HG03280 (cell line): ENCODE data around the gene ALDH1L1.
"Not testable (repeated sequence)": the region's sequence is repeated elsewhere in the genome, so short reads cannot be mapped to it uniquely, and the experiment has no call there.

Source experiments
- ATAC-seq: cut with Tn5 transposase; IDR thresholded peaks from one replicate; pipeline ENCODE4 v1.9.1; 2021; ENCODE audit warnings: mild to moderate bottlenecking, moderate library complexity; ENCODE audit not compliant: unreplicated experiment

ALDH1L1 gene

DNA sequence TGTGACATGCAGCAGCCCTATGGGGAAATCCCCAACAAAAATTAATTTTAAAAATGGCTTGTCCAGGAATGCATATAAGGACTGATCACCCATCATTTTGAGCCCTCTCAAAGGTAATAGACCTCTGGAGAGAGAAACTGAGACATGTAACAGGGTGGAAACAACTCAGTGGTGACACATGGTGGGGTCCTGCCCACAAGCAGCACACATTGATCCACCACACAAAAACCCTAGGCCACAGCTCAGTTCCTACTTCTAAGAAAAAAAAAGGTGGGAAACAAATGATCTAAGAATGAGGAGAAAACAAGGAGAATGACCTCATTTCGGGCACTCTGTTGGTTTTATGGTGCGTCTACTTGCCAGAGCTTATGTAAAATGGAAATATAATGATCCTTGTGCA lies 94.5 kb downstream of the ALDH1L1 start:
- no peak for ATAC-seq

DNA sequence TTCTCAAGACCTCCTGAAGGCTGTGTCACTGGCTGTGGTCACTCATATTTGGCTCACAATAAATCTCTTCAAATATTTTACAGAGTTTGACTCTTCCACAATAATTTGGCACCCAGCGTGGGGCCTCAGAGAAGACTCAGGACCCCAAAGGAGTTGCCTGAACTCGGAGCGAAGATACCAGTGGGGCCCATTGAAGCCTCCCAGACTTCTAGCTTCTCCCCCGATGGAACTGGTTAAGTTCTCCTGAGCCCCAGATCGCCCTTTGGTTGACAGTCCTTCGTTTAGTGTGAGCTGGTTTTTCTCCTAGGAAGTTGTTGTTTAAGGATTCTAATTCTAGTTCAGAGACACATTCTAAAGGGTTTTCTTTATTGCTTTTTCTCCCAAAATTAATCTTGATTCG lies 95.1 kb downstream of the ALDH1L1 start:
- ATAC-seq: no peak

DNA sequence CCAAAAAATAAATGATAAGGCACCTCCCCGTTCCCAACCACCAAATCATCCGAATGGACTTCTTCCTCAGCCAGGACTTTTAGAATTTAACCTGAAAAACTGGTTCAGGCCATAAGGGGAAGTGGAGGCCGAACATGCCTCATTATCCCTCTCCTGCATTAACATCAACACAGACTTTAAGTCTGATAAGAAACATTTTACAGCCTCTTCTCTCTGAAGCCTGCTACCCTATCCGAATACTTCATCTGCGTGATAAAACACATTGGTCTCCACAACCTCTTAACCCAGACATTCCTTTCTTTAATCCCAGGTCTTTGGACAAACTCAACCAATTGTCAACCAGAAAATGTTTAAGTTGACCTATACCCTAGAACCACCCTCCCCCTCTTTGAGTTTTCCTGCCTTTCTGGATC lies 95.6 kb downstream of the ALDH1L1 start:
- ATAC-seq: no peak

DNA sequence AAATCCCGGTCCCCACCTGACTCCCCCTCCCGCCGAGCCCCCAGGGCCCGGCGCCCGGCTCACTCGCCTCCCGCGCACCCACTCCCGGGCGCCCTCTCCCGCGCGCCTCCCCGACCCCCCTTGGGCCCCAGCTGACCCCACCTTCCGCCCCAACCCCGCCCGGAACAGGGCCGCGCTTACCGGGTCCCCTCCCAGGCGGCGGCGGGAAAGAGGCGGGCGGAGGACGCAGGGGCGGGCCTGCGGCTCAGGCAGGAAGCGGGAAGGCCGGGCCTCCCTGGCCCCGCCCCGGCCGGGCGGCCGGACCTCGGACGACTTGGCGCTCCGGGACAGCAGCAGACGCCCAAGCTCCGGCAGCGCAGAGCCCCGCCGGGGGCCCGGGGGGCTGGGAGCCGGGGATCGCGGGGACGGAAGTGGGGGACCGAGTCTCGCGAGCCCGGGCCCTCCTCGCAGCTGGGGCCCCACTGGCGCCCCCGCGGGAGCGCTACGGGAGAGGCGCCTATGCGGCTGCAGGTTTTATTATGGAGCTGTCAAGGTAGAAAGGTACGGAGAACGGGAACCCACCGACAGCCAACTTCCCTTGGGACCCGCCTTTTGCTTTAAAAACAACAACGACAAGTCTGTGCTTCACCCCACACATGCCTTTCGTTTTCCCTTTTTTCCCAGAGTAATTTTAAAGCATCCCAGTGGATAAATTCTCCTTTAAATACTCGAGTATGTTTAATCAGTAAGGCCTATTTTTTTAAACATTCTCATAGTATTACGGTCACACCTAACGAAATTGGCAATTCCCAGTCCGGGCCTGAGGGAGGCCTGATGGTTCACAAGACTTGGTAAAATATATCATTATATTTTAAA lies 96.2 kb downstream of the ALDH1L1 start, which contains the start of gene SLC41A3:
Gene SLC41A3, minus strand, starts transcription at position 212 of the 855 bp plus-strand sequence. CDS start 15,905 bp downstream, outside the sequence.
- peak; percentile 95 for ATAC-seq

DNA sequence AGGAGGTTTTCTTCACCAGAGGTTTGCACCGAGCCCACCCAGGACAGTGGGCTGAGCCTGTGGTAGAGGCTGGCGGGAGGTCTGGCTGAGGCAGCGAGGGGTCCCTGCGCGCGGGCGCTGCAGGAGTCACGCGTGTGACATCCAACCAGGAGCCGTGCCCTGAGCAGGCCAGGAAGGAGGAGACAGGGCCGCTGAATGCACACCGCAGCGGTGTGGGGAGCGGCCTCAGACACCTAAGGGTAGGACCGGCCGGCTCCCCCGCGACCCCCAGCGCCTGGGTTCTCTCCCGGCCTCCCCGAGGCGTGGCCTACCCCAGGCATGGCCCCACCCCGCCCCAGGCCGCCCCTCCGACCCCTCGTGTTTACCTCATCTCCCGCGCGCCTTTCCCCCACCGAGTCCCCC lies 96.9 kb downstream of the ALDH1L1 start:
- peak; percentile 37 for ATAC-seq

DNA sequence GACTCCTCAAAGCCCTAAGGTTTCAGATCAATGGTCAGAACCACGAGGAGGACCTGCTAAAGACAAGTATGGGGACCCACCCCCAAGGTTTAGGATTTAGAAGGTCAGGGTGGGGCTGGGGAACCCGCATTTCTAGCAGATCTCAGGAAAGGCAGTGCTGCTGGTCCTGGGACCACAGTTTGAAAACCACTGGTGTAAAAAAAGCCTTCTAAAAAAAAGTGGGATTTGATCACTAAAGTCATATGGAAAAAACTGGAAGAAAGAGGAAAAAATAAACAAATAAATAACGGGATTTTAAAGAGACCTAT lies 97.3 kb downstream of the ALDH1L1 start:
- ATAC-seq: no peak

DNA sequence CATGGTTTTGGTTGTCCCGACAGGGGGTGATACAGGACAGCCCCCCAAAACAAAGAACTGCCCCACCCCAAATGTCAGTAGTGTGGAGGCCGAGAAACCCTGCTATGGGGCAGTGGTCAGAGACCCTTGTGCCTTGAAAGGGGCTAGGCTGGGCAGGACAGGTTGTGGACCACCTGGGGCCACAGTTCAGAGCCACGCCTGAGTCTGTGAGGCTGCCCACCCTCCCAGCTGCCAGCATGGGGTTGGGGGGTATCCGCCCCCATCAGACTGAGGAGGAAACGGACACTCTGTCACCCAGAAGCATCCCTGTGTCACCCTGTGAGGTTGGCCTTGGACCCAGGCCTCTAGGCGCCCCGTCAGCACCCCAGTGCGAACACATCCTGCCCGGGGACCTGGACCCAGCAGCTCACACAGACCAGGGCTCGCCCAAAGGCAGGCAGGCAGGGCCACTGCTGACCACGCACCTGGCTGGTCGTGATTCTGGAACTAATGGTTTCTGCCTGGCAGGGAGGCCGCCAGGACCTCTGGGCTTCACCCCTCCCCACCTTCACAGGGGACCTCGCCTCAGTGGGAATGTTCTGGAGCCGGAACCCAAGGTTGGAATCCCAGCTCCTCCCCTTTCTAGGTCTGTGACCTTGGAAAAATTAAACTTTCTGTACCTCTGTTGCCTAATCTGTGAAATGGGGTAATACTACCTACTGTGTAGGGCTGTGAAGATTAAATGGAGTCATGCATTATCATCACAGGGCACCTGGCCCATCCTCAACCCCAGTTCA lies 97.8 kb downstream of the ALDH1L1 start:
- no peak for ATAC-seq

DNA sequence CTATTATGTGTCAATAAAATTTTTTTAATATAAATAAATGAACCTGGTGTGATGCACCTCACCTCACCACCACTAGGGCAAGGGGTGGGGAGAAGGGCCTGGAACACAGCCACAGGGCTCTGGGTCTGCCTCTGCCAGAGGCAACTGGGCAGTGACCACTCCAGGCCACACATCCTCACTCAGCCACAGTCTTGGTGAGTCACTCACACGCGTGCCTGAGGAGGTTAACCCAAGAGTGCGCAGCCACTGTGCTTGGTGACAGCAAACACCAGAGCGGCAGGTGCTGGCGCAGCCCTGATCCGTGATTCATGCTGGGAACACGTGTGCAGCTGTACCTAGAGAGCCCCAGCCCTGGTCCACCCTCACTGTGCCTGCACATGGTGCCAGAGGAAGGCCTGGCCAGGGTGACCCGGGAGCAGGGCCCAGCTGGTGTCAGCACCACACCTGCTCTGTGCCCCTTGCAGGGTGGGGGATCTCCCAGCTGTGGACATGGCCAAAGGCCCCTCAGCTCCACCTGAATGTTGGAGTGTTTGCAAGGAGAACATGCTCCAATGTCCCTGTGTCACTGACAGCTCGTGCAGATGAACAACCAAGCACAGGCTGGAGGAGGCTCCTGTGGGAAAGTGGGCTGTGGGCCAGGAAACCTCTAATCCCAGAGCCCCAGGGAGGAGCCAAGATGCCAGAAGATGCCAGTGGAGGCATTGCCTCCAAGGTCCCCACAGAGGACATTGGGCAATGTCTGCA lies 98.6 kb downstream of the ALDH1L1 start:
- no peak for ATAC-seq

DNA sequence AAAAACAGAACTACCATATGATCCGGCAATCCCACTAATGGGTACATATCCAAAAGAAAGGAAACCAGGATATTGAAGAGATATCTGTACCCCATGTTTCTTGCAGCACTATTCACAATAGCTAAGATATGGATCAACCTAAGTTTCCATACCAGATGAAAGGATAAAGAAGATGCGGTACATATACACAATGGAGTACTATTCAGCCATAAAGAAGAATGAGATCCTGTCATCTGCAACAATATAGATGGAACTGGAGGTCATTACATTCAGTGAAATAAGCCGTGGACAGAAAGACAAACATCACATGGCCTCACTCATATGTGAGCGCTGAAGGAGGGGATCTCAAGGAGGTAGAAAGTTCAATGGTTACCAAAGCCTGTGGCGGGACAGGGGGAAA lies 99.4 kb downstream of the ALDH1L1 start:
- no peak for ATAC-seq

DNA sequence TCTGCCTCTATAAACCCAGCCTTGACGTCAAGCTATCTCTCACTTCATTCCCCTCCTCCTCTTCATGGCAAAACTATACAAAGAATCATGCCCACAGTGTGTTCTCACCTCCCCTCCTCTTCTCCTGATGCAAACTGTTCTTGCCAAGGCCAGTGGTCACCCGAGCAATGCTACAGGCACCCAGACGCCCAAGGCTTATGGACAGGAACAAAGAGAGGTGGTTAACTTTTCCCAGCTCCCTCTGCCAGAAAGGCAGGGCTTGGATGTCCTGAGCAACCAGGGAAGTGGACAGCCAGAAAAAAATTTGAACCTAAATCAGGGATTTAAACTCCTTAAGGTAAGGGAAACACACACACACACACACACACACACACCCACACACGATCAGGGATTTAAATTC lies 101.5 kb downstream of the ALDH1L1 start:
- ATAC-seq: no peak

DNA sequence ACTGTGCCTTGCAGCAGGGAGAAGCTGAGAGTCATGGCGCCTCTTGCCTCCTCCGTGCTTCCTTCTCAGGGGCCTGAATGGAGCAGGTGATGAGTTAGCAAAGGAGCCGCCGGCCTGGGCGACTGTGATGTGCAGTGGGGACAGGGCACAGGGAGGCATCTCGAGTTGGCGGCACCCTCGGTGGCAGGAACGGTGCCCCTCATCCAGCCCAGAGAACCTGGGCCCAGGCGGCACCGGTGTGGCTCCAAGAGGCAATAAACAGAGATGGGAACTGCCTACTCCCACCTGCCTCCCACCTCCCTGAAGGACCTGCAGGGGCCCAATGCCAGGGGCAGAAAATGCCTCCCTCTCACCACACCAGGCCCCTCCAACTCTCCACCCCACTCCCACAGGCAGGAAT lies 102.6 kb downstream of the ALDH1L1 start:
- no peak for ATAC-seq

DNA sequence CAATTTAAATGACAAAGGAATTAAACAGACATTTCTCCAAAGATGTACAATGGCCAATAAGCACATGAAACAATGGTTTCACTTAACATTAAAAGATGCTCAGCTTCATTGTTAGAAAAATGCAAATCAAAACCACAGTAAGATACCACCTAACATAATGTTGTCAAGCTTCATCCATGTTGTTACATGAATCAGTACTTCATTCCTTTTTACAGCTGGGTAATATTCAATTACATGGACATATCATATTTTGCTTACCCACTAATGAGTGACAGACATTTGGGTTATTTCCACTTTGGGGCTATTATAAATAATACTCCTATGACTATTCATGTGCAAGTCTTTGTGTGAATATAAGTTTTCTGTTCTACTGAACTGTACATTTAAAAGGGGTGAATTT lies 104.2 kb downstream of the ALDH1L1 start:
- no peak for ATAC-seq

DNA sequence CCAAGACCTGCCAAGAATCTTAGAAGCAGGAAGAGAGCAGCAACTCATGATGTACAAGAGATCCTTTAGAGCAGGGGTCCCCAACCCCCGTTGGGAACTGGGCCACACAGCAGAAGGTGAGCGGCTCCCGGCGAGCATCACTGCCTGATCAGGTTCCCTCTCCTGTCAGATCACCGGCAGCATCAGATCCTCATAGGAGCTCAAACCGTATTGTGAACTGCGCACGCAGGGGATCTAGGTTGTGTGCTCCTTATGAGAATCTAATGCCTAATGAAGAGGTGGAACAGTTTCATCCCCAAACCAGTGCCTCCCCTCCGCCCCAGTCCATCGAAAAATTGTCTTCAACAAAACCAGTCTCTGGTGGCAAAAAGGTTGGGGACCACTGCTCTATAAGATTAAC lies 110.2 kb downstream of the ALDH1L1 start:
- ATAC-seq: no peak

DNA sequence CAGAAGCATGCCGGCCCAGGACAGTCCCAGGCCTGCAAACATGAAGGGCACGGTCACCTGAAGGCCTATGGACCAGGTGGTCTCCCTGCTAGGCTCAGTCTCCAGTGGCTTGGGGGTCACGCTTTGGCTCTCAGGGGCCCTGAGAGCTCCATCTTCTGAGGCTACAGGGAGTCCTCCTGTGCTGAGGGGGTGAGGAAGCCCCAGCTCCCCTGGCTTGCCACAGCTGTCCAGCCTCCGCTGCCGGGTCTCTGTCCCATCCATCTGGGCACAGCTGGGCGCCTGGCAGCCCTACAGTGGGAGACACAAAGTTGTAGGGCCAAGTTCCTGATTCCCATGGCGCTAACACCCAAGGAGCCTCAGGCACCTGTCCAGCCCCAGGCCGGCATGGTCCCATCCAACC lies 112.4 kb downstream of the ALDH1L1 start:
- ATAC-seq: no peak

DNA sequence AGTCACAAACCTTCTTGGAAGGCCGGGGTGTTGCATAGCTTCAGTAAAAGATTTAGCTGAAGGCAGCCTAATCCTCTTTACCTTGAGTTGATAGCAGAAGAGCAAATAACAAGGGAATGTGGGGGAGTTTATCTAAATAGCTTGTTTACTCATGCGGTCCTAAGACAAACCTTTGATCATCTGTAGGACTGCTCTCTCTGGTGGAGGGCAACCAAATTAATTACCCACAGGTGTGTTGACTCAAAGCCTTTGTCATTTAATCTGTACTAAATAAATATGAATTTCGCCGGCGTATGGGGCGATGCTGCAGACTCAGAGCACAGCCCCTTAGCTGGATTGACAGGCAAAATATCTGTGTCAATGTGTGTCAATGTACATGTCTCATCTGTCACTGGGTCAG lies 113.7 kb downstream of the ALDH1L1 start:
- ATAC-seq: not testable (repeated sequence)

DNA sequence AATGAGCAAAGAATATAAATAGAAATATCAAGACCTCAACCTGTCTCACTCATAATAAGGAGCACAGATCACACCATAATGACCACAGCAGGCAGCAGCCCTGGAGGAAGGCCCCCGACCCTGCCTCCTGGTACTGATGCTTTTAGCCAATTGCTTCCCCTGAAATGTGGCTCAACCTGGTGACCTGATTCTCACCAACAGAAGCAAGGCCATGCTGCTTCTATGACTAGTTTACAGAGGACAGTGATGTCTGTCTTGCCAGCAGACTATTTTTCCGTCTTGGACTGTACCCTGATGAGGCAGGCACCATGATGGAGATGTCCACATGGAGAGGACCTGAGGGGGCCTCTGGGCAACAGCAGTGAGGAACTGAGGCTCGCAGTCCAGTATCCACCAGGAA lies 114.5 kb downstream of the ALDH1L1 start:
- ATAC-seq: no peak

DNA sequence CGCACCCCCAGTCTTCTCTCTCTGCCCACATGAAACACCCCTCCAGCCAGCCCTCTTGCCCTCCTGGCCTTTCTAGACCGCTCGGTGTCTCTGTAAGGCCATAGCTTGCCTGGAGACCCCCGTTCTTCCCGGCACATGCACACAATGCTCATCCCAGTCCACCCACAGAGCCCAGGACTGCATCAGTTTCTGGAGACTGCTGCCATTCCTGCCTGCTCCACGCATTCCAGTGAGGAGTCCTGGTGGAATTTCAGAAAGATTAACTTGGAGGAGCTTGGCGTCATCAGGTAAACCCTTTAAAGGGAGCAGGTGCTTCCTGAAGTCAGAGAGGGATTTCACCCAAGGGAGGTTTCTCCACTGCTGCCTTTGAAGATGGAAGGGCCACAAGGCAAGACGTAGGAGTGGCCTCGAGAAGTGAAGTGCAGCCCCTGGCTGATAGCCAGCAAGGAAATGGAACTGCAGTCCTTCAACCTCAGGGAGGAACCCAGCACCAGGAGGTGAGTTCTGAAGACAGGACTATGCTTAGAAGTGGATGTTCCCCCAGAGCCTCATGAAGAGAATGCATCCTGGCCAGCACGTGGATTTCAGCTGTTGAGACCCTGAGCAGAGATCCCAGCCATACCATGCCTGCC lies 115.6 kb downstream of the ALDH1L1 start:
- no peak for ATAC-seq

DNA sequence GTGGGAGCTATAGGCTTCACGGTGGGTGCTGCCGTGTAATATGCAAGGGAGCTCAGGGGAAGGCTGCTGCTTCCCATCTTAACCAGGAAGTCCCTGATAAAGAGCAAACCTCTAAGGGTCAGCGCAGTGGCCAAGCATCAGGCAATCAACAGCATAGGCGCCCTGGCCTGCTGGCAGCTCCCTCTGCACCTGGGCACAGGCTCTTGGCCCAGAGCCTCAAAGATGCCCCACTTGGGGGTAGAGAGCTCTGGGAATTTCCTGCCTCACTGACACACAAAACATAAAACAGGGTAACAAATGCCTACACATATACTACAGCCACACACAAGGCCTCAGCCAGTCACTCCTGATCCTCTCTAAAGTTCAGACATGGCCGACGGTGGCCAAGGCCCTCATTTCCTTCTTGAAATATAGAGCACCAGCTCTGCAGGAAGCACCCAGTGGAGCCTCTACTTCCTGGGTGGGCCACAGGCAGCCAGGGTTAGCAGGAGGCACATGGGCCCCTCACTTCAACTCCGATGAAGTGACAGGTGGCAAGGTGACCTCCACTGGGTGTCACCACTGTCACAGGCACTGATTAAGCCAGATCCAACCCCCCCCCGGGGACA lies 116.9 kb downstream of the ALDH1L1 start:
- no peak for ATAC-seq

DNA sequence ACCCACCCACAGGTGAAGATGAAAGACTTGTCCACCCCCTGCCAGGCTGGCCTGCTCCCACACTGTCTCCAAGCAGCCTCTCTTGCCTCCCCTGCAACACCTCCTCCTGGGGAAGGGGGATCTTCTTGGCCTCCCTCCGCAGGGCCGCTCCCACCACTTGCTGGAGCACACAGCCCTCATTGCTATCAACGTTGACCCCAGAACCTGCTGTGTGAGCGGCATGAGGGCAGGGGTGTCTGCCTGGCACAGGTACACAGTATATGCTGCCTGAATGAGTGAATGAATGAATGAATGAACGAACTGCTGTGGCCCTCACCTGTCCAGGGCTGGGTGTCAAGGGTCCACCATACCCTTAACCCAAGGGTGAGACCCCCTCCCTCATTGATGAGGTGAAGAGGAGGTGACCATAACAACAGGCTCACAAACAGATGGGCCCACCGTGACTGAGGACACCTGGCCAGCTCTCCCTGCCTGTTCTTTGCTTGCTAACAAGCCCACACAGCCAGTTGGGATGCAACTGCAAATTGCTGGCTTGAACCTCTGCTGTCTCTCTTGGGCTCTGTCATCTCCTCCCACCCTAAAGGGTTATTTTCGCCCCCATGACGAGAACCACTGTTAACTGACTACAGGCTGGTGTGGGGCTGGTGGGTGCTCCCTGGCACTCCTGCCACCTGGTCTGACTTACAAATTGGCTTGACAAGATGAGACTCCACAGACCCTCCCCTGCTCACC lies 118.9 kb downstream of the ALDH1L1 start:
- no peak for ATAC-seq

DNA sequence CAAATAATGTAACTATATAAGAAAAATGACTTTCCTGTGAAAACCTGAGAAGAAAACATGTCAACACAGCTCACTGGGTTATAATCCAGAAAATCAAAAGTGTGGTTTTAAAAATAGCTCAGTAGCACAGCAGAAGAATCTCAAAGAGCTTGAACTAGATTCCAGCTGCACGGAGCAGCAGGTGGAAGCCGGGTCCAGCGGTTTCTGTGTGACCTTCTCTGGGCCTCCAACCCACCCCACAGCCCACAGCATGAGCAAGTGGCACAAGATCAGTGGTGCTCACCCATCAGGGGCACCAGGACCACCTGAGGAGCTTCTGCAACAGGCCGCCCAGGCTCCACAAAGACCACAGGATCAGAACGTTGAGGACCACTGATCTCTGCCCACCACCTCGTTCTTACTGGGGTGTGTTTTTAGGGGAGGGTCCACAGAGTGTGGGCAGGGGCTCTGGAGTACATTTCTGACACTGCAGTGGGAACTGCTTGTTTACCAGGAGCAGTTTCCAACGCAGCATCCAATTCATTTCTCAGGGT lies 119.7 kb downstream of the ALDH1L1 start:
- ATAC-seq: no peak
